ENCODE data around the gene MINAR1.

DNA sequence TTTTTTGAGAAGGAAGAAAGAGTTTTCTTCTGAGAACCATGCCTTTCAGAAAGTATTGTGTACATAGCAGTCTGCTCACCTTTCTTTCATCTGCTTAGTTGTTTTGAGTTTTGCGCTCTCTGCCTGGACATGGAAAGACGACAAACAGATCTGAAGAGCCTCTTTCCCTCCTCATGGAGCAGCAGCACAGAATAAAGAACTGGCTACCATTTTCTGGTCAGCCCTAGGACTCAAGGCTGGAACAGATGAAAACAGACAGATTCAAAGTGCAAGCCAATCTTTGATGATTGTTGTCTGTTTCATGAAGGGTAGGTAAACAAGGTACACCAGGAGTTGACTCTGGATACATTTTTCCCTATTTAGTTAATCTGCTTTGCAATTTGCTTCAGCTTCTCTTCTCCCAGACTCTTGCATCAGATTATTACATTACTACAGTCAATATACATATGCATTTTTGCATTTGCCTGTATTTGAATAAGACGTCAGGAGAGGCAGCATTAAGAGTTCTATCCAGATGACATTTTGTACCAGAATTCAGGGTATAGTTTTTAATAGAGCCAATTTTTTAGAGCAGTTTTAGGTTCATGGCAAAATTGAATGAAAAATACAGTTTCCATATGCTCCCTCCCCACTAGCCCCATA is 34.7 kb upstream of the MINAR1 start:
- TF ChIP-seq, protein P1, sequence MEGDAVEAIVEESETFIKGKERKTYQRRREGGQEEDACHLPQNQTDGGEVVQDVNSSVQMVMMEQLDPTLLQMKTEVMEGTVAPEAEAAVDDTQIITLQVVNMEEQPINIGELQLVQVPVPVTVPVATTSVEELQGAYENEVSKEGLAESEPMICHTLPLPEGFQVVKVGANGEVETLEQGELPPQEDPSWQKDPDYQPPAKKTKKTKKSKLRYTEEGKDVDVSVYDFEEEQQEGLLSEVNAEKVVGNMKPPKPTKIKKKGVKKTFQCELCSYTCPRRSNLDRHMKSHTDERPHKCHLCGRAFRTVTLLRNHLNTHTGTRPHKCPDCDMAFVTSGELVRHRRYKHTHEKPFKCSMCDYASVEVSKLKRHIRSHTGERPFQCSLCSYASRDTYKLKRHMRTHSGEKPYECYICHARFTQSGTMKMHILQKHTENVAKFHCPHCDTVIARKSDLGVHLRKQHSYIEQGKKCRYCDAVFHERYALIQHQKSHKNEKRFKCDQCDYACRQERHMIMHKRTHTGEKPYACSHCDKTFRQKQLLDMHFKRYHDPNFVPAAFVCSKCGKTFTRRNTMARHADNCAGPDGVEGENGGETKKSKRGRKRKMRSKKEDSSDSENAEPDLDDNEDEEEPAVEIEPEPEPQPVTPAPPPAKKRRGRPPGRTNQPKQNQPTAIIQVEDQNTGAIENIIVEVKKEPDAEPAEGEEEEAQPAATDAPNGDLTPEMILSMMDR (IDR thresholded peaks at IDR 0.05; ENCODE audit: low read length): no peak
- no peak for TF ChIP-seq EZH2 (optimal IDR thresholded peaks at IDR 0.05; ENCODE audit: low read depth, low read length)

All from MM.1S (cell line).